Liver (tissue), 3 donors: ENCODE measurements around the gene ADH1C.

Experiments
- ATF3 ChIP-seq: IDR thresholded peaks from 2 replicates; pipeline ENCODE4 v1.6.1; 2016; ENCODE audit warnings: antibody characterized with exemption
- CTCF ChIP-seq: fragments of 150-350 bp; IDR thresholded peaks from 2 replicates; pipeline ENCODE4 v1.5.1; 2017; ENCODE audit warnings: improper control_type of control experiment, low read depth, low read length; ENCODE audit not compliant: missing input control
- EGR1 ChIP-seq, 2 donors: IDR thresholded peaks; 2 replicates each; pipeline ENCODE4 v1.6.1; 2016 to 2018; ENCODE audit warnings: antibody characterized with exemption in 2 of 2, low read depth in 2 of 2
- GABPA ChIP-seq, 2 donors: IDR thresholded peaks in 1 of 2; conservative IDR thresholded peaks in 1 of 2; 2 replicates each; pipeline ENCODE4 v1.6.1; 2016; ENCODE audit warnings: antibody characterized with exemption in 2 of 2, mild to moderate bottlenecking in 1 of 2, moderate library complexity in 1 of 2
- HNF4G ChIP-seq: IDR thresholded peaks from 2 replicates; pipeline ENCODE4 v1.6.1; 2016; ENCODE audit warnings: antibody characterized with exemption
- NR2F2 ChIP-seq: IDR thresholded peaks from 2 replicates; pipeline ENCODE4 v1.6.1; 2016; ENCODE audit warnings: antibody characterized with exemption
- RAD21 ChIP-seq, 2 donors: IDR thresholded peaks; 2 replicates each; pipeline ENCODE4 v1.6.1; 2016; ENCODE audit warnings: antibody characterized with exemption in 2 of 2, mild to moderate bottlenecking in 2 of 2
- REST ChIP-seq: IDR thresholded peaks from 2 replicates; pipeline ENCODE4 v1.6.1; 2016; ENCODE audit warnings: antibody characterized with exemption, mild to moderate bottlenecking
- SP1 ChIP-seq: IDR thresholded peaks from 2 replicates; pipeline ENCODE4 v1.6.1; 2018; ENCODE audit warnings: antibody characterized with exemption, mild to moderate bottlenecking
- TAF1 ChIP-seq: conservative IDR thresholded peaks from 2 replicates; pipeline ENCODE4 v1.6.1; 2016; ENCODE audit warnings: antibody characterized with exemption, mild to moderate bottlenecking
- YY1 ChIP-seq: IDR thresholded peaks from 2 replicates; pipeline ENCODE4 v1.6.1; 2016; ENCODE audit warnings: antibody characterized with exemption, mild to moderate bottlenecking
- ZBTB33 ChIP-seq: IDR thresholded peaks from 2 replicates; pipeline ENCODE4 v1.6.1; 2016; ENCODE audit warnings: antibody characterized with exemption
- TF ChIP-seq, protein P1 (sequence below): IDR thresholded peaks from 2 replicates; pipeline ENCODE4 v1.6.1; 2016; ENCODE audit warnings: antibody characterized with exemption
- donor health status: healthy.
- donor health status: healthy.

- TF ChIP-seq CTCF, result no peak
- TF ChIP-seq, protein P1, sequence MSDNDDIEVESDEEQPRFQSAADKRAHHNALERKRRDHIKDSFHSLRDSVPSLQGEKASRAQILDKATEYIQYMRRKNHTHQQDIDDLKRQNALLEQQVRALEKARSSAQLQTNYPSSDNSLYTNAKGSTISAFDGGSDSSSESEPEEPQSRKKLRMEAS, result no peak
- TF ChIP-seq REST, result no peak
- no peak for TF ChIP-seq ZBTB33
- TF ChIP-seq EGR1 (IDR thresholded peaks at IDR 0.05; ENCODE audit: low read depth in 2 of 2), result no peak
- no peak for TF ChIP-seq TAF1
- TF ChIP-seq YY1, result no peak
- no peak for TF ChIP-seq SP1
- TF ChIP-seq ATF3, result no peak
- no peak for TF ChIP-seq HNF4G
- TF ChIP-seq NR2F2, result no peak
- TF ChIP-seq GABPA (IDR thresholded peaks at IDR 0.05 in 1 of 2, conservative IDR thresholded peaks at IDR 0.05 in 1 of 2), result no peak
- TF ChIP-seq RAD21 (IDR thresholded peaks at IDR 0.05), result no peak
Measured at GRCh38 chr4:99366491-99366890, 13.9 kb upstream of the ADH1C start.
